ENCODE measurements around the gene RXRA.

RXRA gene

GRCh38 chr9:134325096-134325812 lies 1.0 kb upstream of the RXRA start:
- peak in 1 of 2 donors; percentile 32 for DNase-seq

- no peak for DNase-seq
These were observed 708 bp downstream of the RXRA start for GRCh38 chr9:134326724-134327601.

- DNase-seq: no peak
These were observed 1.5 kb downstream of the RXRA start for GRCh38 chr9:134327671-134328231.

- no peak for DNase-seq
These were observed 2.1 kb downstream of the RXRA start for GRCh38 chr9:134328341-134328840.

- DNase-seq: no peak
These were observed 2.8 kb downstream of the RXRA start for GRCh38 chr9:134328841-134329575.

- DNase-seq: no peak
These were observed 3.3 kb downstream of the RXRA start for GRCh38 chr9:134329576-134329855.

- DNase-seq: no peak
These were observed 3.6 kb downstream of the RXRA start for GRCh38 chr9:134329886-134330285.

- DNase-seq: no peak
These were observed 4.3 kb downstream of the RXRA start for GRCh38 chr9:134330590-134330989.

- DNase-seq: no peak
These were observed 5.2 kb downstream of the RXRA start for GRCh38 chr9:134331186-134332025.

- DNase-seq: no peak
These were observed 6.0 kb downstream of the RXRA start for GRCh38 chr9:134332266-134332665.

- no peak for DNase-seq
These were observed 6.6 kb downstream of the RXRA start for GRCh38 chr9:134332841-134333233.

- no peak for DNase-seq
These were observed 7.1 kb downstream of the RXRA start for GRCh38 chr9:134333234-134333873.

GRCh38 chr9:134333874-134334581 lies 7.8 kb downstream of the RXRA start:
- DNase-seq: no peak

- no peak for DNase-seq
These were observed 8.8 kb downstream of the RXRA start for GRCh38 chr9:134335061-134335460.

- no peak for DNase-seq
These were observed 9.4 kb downstream of the RXRA start for GRCh38 chr9:134335486-134336220.

GRCh38 chr9:134336228-134336627 lies 10.0 kb downstream of the RXRA start:
- no peak for DNase-seq

GRCh38 chr9:134336924-134337323 lies 10.7 kb downstream of the RXRA start:
- no peak for DNase-seq

- no peak for DNase-seq
These were observed 11.2 kb downstream of the RXRA start for GRCh38 chr9:134337469-134337868.

GRCh38 chr9:134338394-134339182 lies 12.3 kb downstream of the RXRA start:
- no peak for DNase-seq

Measured in CD4-positive, alpha-beta T cell treated with Interleukin-4 for 1 hour (primary cell).